Measurements from ENCODE around the gene NOS1AP. TPM values are rescaled to one million over a fixed set of nuclear protein-coding genes. Genes with fewer than 3 reads are reported as not detected.
A peak's percentile ranks its signal among the peaks of the same experiment; 100 is the strongest.

Gene NOS1AP
- total RNA-seq, 1 donor from 2014 or later: 2.0 TPM

DNA sequence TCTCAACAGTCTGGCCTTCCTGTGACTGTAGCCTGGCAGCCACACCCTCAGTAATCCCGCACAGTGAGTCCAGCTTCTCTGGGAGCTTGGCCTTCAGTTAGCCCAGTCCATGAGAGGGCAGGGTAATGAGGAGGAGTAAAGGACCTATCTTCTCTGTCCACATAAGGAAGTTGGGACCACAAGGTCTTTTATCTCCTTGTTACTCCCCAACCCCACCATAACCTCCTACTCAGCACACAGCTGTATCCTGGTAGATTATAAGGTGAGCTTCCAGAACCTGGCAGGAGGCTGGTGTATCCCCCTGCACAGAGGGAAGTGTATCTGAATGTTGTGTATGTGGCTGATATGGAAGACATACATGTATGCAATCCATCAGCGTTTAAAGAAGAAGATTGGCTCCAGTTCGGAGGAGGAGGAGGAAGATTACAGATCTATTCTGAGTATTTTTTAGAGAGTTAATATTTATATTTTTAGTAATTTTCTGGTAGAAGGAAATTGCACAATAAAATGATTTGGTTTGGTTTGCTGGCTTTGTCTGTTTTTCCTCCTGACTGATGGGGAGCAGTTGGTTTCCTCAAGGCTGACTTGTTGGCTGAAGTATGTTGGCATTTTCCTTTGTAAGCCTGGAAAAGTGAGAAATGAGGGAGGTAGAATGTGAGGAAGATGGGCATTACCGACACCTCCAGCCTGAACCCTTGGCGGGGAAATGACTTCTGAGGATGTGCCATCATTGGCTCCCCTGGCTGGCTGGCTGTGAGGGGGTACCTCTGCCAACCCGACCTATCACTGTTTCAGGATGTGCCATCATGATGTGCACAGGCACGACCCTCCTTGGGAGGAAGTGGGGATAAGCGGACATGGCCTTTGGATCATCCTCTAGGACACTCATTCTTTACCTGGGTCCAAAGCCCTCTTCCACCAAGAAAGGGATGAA lies 317.1 kb downstream of the NOS1AP start:
- no peaks in the 10 kb centered on the region for H3K9me3 ChIP-seq
- intact Hi-C loops (cut with DNase I): loop anchor here (10.0 kb wide), 1 partner anchor 332 kb away; no protein-coding TSS in a partner anchor
- no peaks in the 10 kb centered on the region for H3K27me3 ChIP-seq
- H3K27ac ChIP-seq: no peak overlapping the region
- TF ChIP-seq POLR2A (IDR thresholded peaks at IDR 0.05): no peak
- TF ChIP-seq, protein P1, sequence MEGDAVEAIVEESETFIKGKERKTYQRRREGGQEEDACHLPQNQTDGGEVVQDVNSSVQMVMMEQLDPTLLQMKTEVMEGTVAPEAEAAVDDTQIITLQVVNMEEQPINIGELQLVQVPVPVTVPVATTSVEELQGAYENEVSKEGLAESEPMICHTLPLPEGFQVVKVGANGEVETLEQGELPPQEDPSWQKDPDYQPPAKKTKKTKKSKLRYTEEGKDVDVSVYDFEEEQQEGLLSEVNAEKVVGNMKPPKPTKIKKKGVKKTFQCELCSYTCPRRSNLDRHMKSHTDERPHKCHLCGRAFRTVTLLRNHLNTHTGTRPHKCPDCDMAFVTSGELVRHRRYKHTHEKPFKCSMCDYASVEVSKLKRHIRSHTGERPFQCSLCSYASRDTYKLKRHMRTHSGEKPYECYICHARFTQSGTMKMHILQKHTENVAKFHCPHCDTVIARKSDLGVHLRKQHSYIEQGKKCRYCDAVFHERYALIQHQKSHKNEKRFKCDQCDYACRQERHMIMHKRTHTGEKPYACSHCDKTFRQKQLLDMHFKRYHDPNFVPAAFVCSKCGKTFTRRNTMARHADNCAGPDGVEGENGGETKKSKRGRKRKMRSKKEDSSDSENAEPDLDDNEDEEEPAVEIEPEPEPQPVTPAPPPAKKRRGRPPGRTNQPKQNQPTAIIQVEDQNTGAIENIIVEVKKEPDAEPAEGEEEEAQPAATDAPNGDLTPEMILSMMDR (IDR thresholded peaks at IDR 0.05): no peak
- TF ChIP-seq POLR2AphosphoS5 (IDR thresholded peaks at IDR 0.05; ENCODE audit: insufficient read depth in 1 of 2, low read depth in 1 of 2): no peak
- H3K36me3 ChIP-seq: no peaks in the 10 kb centered on the region
- DNase-seq (ENCODE audit: extremely low spot score in 2 of 2): peak in 1 of 2 donors; percentile 83
- H3K4me3 ChIP-seq: no peak overlapping the region
- H3K4me1 ChIP-seq: peaks cover 35% of the 10 kb centered on the region

DNA sequence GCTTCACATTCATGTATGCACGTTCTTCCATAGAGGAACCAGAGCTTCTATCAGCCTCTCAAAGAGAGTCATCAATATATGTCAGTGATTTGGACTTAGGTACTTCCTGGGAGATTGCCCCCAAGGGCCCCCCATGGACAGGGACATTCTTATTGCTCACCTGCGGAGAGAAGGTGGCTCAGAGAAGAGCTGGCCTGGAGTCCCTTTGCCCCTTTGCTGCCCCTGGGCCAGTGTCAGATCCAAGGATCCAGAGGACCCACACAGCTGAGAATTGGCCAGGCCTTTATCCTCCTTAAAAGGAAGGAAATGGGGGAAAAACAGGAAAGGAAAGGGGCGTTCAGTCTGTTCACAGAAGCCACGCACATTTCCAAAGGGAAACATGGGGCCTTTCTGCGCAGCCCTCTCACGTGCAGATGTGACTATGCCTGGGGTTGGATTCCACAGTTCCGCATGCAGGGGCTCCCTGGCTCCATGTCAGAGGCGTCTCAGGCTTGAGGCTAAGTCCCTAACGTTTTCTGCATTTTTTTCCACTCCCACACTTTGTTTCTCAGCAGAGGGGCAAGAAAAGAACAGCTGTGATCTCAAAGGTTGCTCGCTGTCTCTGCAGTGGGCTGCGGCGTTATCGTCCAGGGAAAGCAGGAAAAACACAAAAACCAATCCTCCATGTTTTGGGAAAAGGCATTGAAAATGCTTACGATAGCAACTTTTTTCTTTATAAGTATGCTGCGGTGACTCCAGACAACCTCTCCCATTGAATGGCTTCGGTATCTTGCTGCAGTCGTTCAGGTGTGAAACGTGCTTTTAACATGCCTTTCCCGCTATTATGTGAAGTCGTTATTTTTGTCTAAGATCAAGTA lies 318.0 kb downstream of the NOS1AP start:
- TF ChIP-seq POLR2AphosphoS5 (IDR thresholded peaks at IDR 0.05; ENCODE audit: insufficient read depth in 1 of 2, low read depth in 1 of 2): no peak
- no peak for TF ChIP-seq POLR2A (IDR thresholded peaks at IDR 0.05)
- TF ChIP-seq, protein P1 (IDR thresholded peaks at IDR 0.05): no peak
- DNase-seq (ENCODE audit: extremely low spot score in 2 of 2): peak in 1 of 2 donors; percentile 71
- intact Hi-C loops (cut with DNase I): loop anchor here (10.0 kb wide), 1 partner anchor 333 kb away; no protein-coding TSS in a partner anchor
- H3K4me3 ChIP-seq: no peak overlapping the region
- H3K4me1 ChIP-seq: peaks cover 27% of the 10 kb centered on the region
- no peaks in the 10 kb centered on the region for H3K36me3 ChIP-seq
- H3K27ac ChIP-seq: no peak overlapping the region
- H3K9me3 ChIP-seq: no peaks in the 10 kb centered on the region
- H3K27me3 ChIP-seq: no peaks in the 10 kb centered on the region

DNA sequence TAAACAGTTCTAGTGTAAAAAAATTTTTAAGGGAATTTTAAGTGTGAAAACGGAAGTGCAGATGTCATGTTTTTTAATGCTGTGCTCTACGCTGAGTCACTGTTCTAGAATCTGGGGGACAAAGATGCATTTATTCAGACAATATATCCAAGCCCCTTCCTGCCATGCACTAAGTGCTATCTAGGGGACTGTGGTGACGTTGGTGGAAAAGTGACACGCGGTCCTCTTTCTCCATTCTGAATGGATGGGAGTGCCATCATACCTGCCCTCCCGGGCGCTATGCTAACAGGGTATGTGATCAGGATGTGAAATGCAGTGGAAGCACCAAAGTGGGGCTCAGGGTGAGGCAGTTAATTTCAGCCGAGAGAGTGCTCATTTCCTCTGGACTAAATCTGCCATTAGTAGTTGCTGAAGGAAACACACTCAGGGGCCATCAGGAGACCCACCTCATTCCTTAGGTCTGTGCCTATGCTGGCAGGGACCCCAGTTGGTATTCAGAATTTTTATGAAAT lies 318.6 kb downstream of the NOS1AP start:
- H3K4me3 ChIP-seq: no peak overlapping the region
- H3K27me3 ChIP-seq: no peaks in the 10 kb centered on the region
- no peak for TF ChIP-seq POLR2AphosphoS5 (IDR thresholded peaks at IDR 0.05; ENCODE audit: insufficient read depth in 1 of 2, low read depth in 1 of 2)
- TF ChIP-seq POLR2A (IDR thresholded peaks at IDR 0.05): no peak
- TF ChIP-seq, protein P1 (IDR thresholded peaks at IDR 0.05): no peak
- peak overlapping the region; percentile 48 for H3K27ac ChIP-seq
- intact Hi-C loops (cut with DNase I): loop anchor here (10.0 kb wide), 1 partner anchor 333 kb away; no protein-coding TSS in a partner anchor
- H3K4me1 ChIP-seq: peaks cover 23% of the 10 kb centered on the region
- no peaks in the 10 kb centered on the region for H3K36me3 ChIP-seq
- DNase-seq (ENCODE audit: extremely low spot score in 2 of 2): peak in 1 of 2 donors; percentile 67
- H3K9me3 ChIP-seq: no peaks in the 10 kb centered on the region

DNA sequence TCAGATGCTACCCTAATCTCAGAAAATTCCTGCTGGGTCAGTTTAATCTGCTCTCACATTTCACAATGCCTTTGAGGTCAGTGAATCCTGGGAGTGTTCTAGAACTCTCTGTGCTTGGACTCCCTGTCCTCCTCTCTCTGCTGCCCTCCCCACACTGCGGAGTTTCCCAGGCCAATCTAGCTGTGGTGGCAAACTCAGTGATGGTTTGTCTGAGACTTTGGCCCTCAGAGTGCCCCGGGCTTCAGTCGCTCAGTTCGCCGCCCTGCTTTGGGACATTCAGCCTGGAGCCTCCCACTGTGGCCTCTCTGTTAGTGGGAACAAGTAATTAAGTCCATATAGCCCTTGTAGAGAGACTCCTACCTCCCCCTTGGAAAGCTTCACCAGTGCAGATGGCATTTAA lies 319.1 kb downstream of the NOS1AP start:
- no peaks in the 10 kb centered on the region for H3K36me3 ChIP-seq
- H3K27me3 ChIP-seq: no peaks in the 10 kb centered on the region
- no peak overlapping the region for H3K4me3 ChIP-seq
- no peaks in the 10 kb centered on the region for H3K9me3 ChIP-seq
- TF ChIP-seq, protein P1 (IDR thresholded peaks at IDR 0.05): no peak
- TF ChIP-seq POLR2AphosphoS5 (IDR thresholded peaks at IDR 0.05; ENCODE audit: insufficient read depth in 1 of 2, low read depth in 1 of 2): peak in 1 of 2 donors; percentile 20
- H3K4me1 ChIP-seq: peaks cover 23% of the 10 kb centered on the region
- intact Hi-C loops (cut with DNase I): loop anchor here (10.0 kb wide), 1 partner anchor 334 kb away; no protein-coding TSS in a partner anchor
- peak overlapping the region; percentile 20 for H3K27ac ChIP-seq
- peak in 1 of 2 donors; percentile 79 for DNase-seq (ENCODE audit: extremely low spot score in 2 of 2)

Data from vagina (tissue), 2 donors.